Measurements from ENCODE around the gene ASIC2. TPM values are rescaled to one million over a fixed set of nuclear protein-coding genes. Genes with fewer than 3 reads are reported as not detected.

ASIC2 gene
- total RNA-seq (1 to 10 TPM in 3 of 9 donors, under 1 TPM in 6; 0.29 to 1.5 (median 0.80) TPM), polyA plus RNA-seq (1 to 10 TPM in 1 of 3 donors, under 1 TPM in 2; 0.30 to 1.1 (median 0.42) TPM)
- long read RNA-seq, donor 1, result 0 reads
- long read RNA-seq, donor 2, result 0 reads
- long read RNA-seq, donor 3, result 0 reads
- long read RNA-seq, donor 4, result 0 reads
- long read RNA-seq, donor 5, partial matches to known transcripts, result 0 of 4 reads
- long read RNA-seq, donor 5, other reads (novel, unspliced or antisense), result 1 of 4 reads
- long read RNA-seq, donor 6, result 0 reads
- long read RNA-seq, donor 7, result 0 reads
- long read RNA-seq, donor 8, result 0 reads
- long read RNA-seq, donor 9, result 0 reads
- long read RNA-seq, donor 10, result 0 reads

- WGBS, 4 donors, result 9 to 28% (median 18%) methylated on average over 21 to 68 of the region's 68 CpGs
- peaks cover 23% of the 10 kb centered on the region for H3K27me3 ChIP-seq
Measured at GRCh38 chr17:33292981-33293867, at the start of gene ASIC2. Gene ASIC2, minus strand, starts transcription at chr17:33293295.

GRCh38 chr17:33342025-33342424 is 48.9 kb upstream of the ASIC2 start:
- no peak for DNase-seq
- 47 to 64% (median 54%) methylated on average over 3 of the region's 3 CpGs for WGBS, 4 donors
- Histone ChIP-seq H3K9me3 (replicated peaks in 1 of 3) (no peaks in the 10 kb centered on the region), H3K4me1 (replicated peaks in 1 of 2) (no peaks in the 10 kb centered on the region), H3K27ac (no peak overlapping the region), H3K4me3 (no peak overlapping the region), H3K27me3 (peaks cover 9% of the 10 kb centered on the region), H3K36me3 (replicated peaks in 1 of 2) (no peaks in the 10 kb centered on the region)
- intact Hi-C loops (cut with DNase I), result no loop called here
- TF ChIP-seq CTCF (IDR thresholded peaks at IDR 0.05), result no peak
- no peak for TF ChIP-seq POLR2A (IDR thresholded peaks at IDR 0.05)

More at GRCh38 chr17:33292981-33293867, at the start of gene ASIC2:
- H3K4me3 ChIP-seq, result peak within 1 kb of the TSS in 2 of 4 donors; percentile 9 to 22
- peaks cover 7 to 9% of the 10 kb centered on the region in 2 donors for H3K4me1 ChIP-seq (replicated peaks in 1 of 2)
- peak in 5 of 7 donors; percentile 15 to 65 (median 20) for DNase-seq
- TF ChIP-seq CTCF (IDR thresholded peaks at IDR 0.05), result no peak
- H3K27ac ChIP-seq, result no peak within 1 kb of the TSS
- H3K36me3 ChIP-seq (replicated peaks in 1 of 2), result no peaks in the 10 kb centered on the region
- intact Hi-C loops (cut with DNase I), result no loop called here
- no peaks in the 10 kb centered on the region for H3K9me3 ChIP-seq (replicated peaks in 1 of 3)

GRCh38 chr17:33338242-33338641 is 45.1 kb upstream of the ASIC2 start:
- intact Hi-C loops (cut with DNase I), result no loop called here
- H3K27me3 ChIP-seq, result peaks cover 9% of the 10 kb centered on the region
- 60 to 75% (median 63%) methylated on average over 4 of the region's 4 CpGs for WGBS, 4 donors
- H3K27ac ChIP-seq, result no peak overlapping the region
- no peak for DNase-seq
- H3K4me3 ChIP-seq, result no peak overlapping the region
- no peaks in the 10 kb centered on the region for H3K4me1 ChIP-seq (replicated peaks in 1 of 2)
- no peaks in the 10 kb centered on the region for H3K36me3 ChIP-seq (replicated peaks in 1 of 2)
- TF ChIP-seq CTCF (IDR thresholded peaks at IDR 0.05) (no peak), POLR2A (IDR thresholded peaks at IDR 0.05) (no peak)
- no peaks in the 10 kb centered on the region for H3K9me3 ChIP-seq (replicated peaks in 1 of 3)

- intact Hi-C loops (cut with DNase I), result no loop called here
- WGBS, 4 donors, result 57 to 69% (median 61%) methylated on average over 5 of the region's 5 CpGs
- no peak overlapping the region for H3K27ac ChIP-seq
Measured at GRCh38 chr17:33335491-33336173, 42.5 kb upstream of the ASIC2 start.

More at GRCh38 chr17:33335491-33336173, 42.5 kb upstream of the ASIC2 start:
- TF ChIP-seq POLR2A (IDR thresholded peaks at IDR 0.05) (no peak), CTCF (IDR thresholded peaks at IDR 0.05) (no peak)
- Histone ChIP-seq H3K4me3 (no peak overlapping the region), H3K36me3 (replicated peaks in 1 of 2) (no peaks in the 10 kb centered on the region), H3K4me1 (replicated peaks in 1 of 2) (no peaks in the 10 kb centered on the region), H3K9me3 (replicated peaks in 1 of 3) (no peaks in the 10 kb centered on the region), H3K27me3 (peaks cover 9% of the 10 kb centered on the region)
- DNase-seq, result no peak
